Activated naive CD8-positive, alpha-beta T cell (primary cell): Measurements from ENCODE around the gene PLXNA1.

Source experiments
- H3K27ac Mint-ChIP-seq: one replicate; pipeline ENCODE4 v1.8.0; 2021; ENCODE audit warnings: mixed read lengths
- H3K27me3 Mint-ChIP-seq: one replicate; pipeline ENCODE4 v1.8.0; 2021; ENCODE audit warnings: mixed read lengths
- H3K36me3 Mint-ChIP-seq: one replicate; pipeline ENCODE4 v1.8.0; 2021; ENCODE audit warnings: mixed read lengths
- H3K4me1 Mint-ChIP-seq: one replicate; pipeline ENCODE4 v1.8.0; 2021; ENCODE audit warnings: low read depth, mixed read lengths
- H3K4me3 Mint-ChIP-seq: one replicate; pipeline ENCODE4 v1.8.0; 2021; ENCODE audit warnings: mild to moderate bottlenecking, mixed read lengths
- H3K9me3 Mint-ChIP-seq: one replicate; pipeline ENCODE4 v1.8.0; 2021; ENCODE audit warnings: low read depth, mixed read lengths

PLXNA1 gene

GRCh38 chr3:126945891-126946290 is 37.0 kb upstream of the PLXNA1 start:
- peaks cover 3% of the 10 kb centered on the region for H3K36me3 Mint-ChIP-seq
- peaks cover 6% of the 10 kb centered on the region for H3K4me1 Mint-ChIP-seq
- H3K4me3 Mint-ChIP-seq: no peak overlapping the region
- no peaks in the 10 kb centered on the region for H3K9me3 Mint-ChIP-seq
- no peaks in the 10 kb centered on the region for H3K27me3 Mint-ChIP-seq
- no peak overlapping the region for H3K27ac Mint-ChIP-seq

- Mint-ChIP-seq H3K9me3 (no peaks in the 10 kb centered on the region), H3K4me1 (peaks cover 6% of the 10 kb centered on the region), H3K36me3 (peaks cover 3% of the 10 kb centered on the region), H3K27me3 (no peaks in the 10 kb centered on the region), H3K27ac (no peak overlapping the region), H3K4me3 (no peak overlapping the region)
These were observed 36.5 kb upstream of the PLXNA1 start for GRCh38 chr3:126946405-126946804.

DNA sequence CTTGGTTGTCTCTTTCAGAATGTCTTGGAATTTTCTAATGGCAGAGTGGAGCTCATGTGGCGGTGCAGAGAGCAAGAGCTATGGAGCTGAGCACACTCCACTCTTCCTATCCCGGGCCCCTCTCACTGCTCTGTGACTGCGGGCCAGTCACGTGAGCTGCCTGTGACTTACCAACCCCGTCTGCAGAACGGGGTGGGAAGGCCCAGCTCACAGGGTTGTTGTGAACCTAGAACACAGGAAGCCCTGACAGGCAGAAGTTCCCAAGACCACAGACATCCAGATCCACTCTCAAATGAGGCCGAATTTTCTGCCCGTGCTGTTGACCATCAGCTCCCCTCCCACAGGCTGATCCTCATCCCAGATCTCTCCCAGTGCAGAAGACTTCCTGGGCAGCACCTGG is 35.5 kb upstream of the PLXNA1 start:
- H3K27me3 Mint-ChIP-seq: no peaks in the 10 kb centered on the region
- H3K4me1 Mint-ChIP-seq: peaks cover 6% of the 10 kb centered on the region
- H3K27ac Mint-ChIP-seq: peak overlapping the region; percentile 30

DNA sequence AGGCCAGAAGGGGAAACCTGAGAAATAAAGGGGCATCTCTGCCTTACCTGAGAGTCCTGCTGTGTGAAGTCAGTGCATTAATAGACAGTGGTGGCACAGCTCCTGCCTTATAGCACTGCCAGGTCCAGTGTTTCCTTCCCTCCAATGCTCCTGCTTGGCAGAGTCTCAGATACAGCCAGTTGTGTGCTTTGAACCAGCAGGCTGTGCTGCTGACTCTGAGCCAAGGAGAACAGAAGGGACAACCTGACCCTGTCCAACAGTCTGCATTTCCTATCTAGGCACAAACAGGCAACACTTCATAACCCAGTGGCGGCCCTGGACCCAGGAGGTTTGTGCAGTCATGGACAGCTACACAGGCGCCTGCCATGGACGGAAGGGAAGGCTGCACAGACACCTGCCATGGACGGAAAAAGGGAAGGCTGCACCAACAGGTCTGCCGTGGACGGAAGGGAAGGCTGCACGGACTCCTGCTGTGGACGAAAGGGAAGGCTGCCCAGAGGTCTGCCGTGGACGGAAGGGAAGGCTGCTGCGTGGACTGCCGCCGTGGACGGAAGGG is 33.9 kb upstream of the PLXNA1 start:
- peaks cover 6% of the 10 kb centered on the region for H3K4me1 Mint-ChIP-seq
- no peaks in the 10 kb centered on the region for H3K27me3 Mint-ChIP-seq
- no peaks in the 10 kb centered on the region for H3K36me3 Mint-ChIP-seq
- H3K4me3 Mint-ChIP-seq: no peak overlapping the region
- H3K27ac Mint-ChIP-seq: no peak overlapping the region
- H3K9me3 Mint-ChIP-seq: no peaks in the 10 kb centered on the region

More for the DNA sequence above, 35.5 kb upstream of the PLXNA1 start:
- Mint-ChIP-seq H3K4me3 (no peak overlapping the region), H3K9me3 (no peaks in the 10 kb centered on the region), H3K36me3 (no peaks in the 10 kb centered on the region)

- Mint-ChIP-seq H3K27me3 (no peaks in the 10 kb centered on the region), H3K4me3 (no peak overlapping the region), H3K36me3 (no peaks in the 10 kb centered on the region), H3K9me3 (no peaks in the 10 kb centered on the region), H3K27ac (no peak overlapping the region), H3K4me1 (peaks cover 6% of the 10 kb centered on the region)
These were observed 31.4 kb upstream of the PLXNA1 start for GRCh38 chr3:126951561-126951960.

- H3K27ac Mint-ChIP-seq: no peak overlapping the region
- no peaks in the 10 kb centered on the region for H3K36me3 Mint-ChIP-seq
- H3K4me1 Mint-ChIP-seq: peaks cover 2% of the 10 kb centered on the region
- no peaks in the 10 kb centered on the region for H3K27me3 Mint-ChIP-seq
- H3K4me3 Mint-ChIP-seq: no peak overlapping the region
- no peaks in the 10 kb centered on the region for H3K9me3 Mint-ChIP-seq
These were observed 30.5 kb upstream of the PLXNA1 start for GRCh38 chr3:126952261-126952982.

DNA sequence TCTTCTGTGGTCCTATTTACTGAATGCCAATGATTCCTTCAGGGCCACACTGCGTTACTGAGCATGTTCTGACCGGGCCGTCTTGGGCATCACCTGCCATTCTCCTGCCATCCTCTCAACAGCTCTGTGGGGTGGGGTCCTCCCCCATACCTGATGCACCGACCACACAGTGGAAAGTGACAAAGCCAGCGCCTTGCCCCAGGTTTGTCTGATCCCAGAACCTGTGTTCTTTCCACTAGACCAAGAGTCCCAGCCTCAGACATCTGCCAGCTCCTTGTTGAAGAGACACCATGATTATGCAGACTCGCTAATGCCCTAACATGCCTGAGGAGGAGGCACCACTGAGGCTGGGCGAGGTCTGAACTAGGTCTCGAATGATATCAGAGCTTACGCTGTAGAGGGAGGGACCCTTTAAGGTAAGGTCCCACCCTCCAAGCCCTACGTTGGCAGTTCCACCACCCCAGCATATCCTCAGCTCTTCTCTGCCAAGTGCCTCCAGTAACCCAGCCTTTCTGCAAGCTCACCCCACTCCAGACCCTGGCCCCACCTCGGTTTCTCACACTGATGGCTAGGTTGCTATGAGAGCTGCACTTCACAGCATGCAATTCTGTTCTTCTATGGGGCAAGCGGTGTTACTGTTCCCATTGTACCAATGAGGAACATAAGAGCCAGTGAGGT is 29.8 kb upstream of the PLXNA1 start:
- H3K27me3 Mint-ChIP-seq: no peaks in the 10 kb centered on the region
- H3K9me3 Mint-ChIP-seq: no peaks in the 10 kb centered on the region
- H3K36me3 Mint-ChIP-seq: no peaks in the 10 kb centered on the region
- no peak overlapping the region for H3K27ac Mint-ChIP-seq
- H3K4me3 Mint-ChIP-seq: no peak overlapping the region
- H3K4me1 Mint-ChIP-seq: no peaks in the 10 kb centered on the region

DNA sequence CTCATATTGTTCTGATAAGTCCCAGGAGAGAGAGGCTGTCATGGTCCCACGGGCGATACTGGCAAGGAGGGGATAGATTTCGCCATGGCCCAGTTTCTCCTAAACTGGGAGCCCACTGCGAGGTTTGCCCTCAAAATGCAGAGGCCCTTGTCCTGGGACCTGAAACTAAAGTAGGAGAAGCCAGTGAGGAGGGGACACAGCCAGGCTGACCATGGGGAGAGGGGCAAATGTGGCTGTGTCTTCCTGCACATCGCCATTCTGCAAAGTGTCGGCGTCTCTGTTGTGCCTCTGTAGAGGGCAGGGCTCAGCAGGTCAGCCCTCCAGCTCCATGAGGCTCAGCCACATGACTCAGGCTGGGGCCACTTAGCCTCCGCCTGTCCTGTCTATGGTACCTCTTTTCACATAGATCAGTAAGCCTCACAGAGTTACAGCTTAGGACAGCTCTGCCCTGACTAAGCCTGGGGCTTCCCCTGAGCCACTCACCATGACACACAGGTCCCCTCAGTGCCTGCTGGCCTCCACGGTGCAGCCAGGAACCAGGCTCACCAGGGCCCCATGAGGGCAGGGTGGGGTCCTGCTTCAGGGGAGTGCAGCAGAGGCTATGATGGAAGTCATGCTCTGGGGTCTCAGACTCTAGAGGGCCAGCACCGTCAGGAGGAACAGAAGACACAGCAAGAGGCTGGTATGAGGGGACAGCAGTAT is 28.6 kb upstream of the PLXNA1 start:
- Mint-ChIP-seq H3K9me3 (no peaks in the 10 kb centered on the region), H3K4me3 (no peak overlapping the region), H3K27me3 (no peaks in the 10 kb centered on the region), H3K27ac (no peak overlapping the region), H3K4me1 (no peaks in the 10 kb centered on the region), H3K36me3 (no peaks in the 10 kb centered on the region)

- no peak overlapping the region for H3K4me3 Mint-ChIP-seq
- no peaks in the 10 kb centered on the region for H3K36me3 Mint-ChIP-seq
- H3K27me3 Mint-ChIP-seq: no peaks in the 10 kb centered on the region
- no peaks in the 10 kb centered on the region for H3K4me1 Mint-ChIP-seq
- H3K9me3 Mint-ChIP-seq: no peaks in the 10 kb centered on the region
- H3K27ac Mint-ChIP-seq: no peak overlapping the region
These were observed 27.7 kb upstream of the PLXNA1 start for GRCh38 chr3:126955004-126955790.

DNA sequence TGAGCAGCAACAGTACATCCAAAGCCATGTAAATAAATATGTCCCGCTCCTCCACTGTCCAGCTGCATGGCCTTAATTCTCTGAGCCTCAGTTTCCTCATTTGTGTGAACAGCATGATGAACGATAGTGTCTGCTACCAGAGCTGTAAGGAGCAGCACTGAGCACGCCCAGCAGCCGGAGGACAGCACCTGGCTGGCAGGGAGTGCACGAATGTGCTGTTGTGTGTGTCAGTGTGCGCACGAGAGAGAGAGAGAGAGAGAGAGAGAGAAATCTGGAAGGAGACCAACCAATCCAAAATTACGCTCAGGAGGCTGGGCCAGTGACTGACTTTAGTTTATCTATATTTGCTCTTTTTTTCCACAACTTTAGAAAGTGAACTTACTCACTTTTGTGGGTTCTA is 26.6 kb upstream of the PLXNA1 start:
- Mint-ChIP-seq H3K36me3 (no peaks in the 10 kb centered on the region), H3K4me1 (no peaks in the 10 kb centered on the region), H3K27ac (no peak overlapping the region)

DNA sequence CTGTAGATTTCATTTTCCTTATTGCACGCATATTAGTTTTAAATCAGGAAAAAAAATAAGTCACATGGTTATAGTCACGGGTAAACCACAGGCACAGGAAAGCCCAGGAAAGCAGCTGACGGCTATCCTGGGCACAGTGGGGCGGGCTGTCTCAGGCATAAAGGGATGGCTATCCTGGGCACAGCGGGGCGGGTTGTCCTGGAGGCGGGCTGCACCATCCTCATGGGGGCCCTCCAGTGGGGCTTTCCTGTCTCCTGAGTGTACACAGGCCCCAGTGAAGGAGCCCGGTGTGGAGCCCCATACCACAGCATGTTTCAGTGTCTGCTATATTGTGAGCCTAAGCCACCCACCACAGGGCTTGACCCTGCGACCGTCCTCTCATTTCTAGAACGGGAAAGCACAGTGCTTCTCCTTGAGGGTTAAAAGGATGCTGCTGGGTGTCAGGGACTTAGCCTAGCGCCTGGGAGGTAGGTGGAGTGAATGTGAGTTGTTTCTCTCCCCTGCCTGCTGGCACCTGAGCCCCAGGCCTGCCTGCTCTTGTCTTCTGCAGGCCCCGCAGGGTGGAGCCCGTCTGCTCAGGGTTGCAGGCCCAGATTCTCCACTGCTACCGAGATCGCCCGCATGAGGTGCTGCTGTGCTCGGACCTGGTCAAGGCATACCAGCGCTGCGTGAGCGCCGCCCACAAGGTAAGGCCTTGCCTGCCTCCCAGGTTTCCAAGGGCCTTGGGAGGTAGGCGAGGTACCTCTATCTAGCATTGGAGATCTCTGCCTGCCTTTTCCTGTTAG is 25.9 kb upstream of the PLXNA1 start:
- H3K27me3 Mint-ChIP-seq: no peaks in the 10 kb centered on the region
- no peak overlapping the region for H3K4me3 Mint-ChIP-seq
- H3K36me3 Mint-ChIP-seq: no peaks in the 10 kb centered on the region
- H3K4me1 Mint-ChIP-seq: no peaks in the 10 kb centered on the region
- no peaks in the 10 kb centered on the region for H3K9me3 Mint-ChIP-seq
- H3K27ac Mint-ChIP-seq: no peak overlapping the region

More for the DNA sequence above, 26.6 kb upstream of the PLXNA1 start:
- Mint-ChIP-seq H3K4me3 (no peak overlapping the region), H3K9me3 (no peaks in the 10 kb centered on the region), H3K27me3 (no peaks in the 10 kb centered on the region)

GRCh38 chr3:126957776-126958637 is 24.9 kb upstream of the PLXNA1 start:
- Mint-ChIP-seq H3K9me3 (no peaks in the 10 kb centered on the region), H3K36me3 (no peaks in the 10 kb centered on the region), H3K27me3 (no peaks in the 10 kb centered on the region), H3K27ac (no peak overlapping the region), H3K4me1 (no peaks in the 10 kb centered on the region), H3K4me3 (no peak overlapping the region)

GRCh38 chr3:126958638-126959085 is 24.3 kb upstream of the PLXNA1 start:
- H3K27ac Mint-ChIP-seq: no peak overlapping the region
- H3K9me3 Mint-ChIP-seq: no peaks in the 10 kb centered on the region
- H3K27me3 Mint-ChIP-seq: no peaks in the 10 kb centered on the region
- no peaks in the 10 kb centered on the region for H3K4me1 Mint-ChIP-seq
- H3K4me3 Mint-ChIP-seq: no peak overlapping the region
- H3K36me3 Mint-ChIP-seq: no peaks in the 10 kb centered on the region
